ENCODE results near the gene CALHM5. TPM values are rescaled to one million over a fixed set of nuclear protein-coding genes. Genes with fewer than 3 reads are reported as not detected.

The CALHM5 gene
- total RNA-seq, 2 donors from 2014 or later: not detected

DNA sequence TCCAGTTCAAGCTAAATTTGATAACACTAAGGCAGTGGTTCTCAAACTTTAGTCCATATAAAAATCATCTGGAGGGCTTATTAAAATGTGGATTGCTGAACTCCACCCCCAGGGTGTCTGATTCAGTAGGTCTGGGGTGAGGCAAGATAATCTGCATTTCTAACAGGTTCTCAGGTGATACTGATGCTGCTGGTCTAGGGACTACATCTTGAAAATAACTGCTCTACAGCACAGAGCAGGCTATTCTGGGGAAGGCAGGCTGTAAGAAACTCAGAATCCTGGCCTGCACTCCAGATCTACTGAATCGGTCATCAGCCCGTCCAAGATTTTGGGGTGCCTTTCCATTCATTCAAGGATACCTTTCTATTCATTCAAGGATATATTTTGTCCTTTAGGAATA is 11.5 kb downstream of the CALHM5 start:
- H3K9me3 Mint-ChIP-seq: no peaks in the 10 kb centered on the region
- no peaks in the 10 kb centered on the region for H3K36me3 Mint-ChIP-seq (ENCODE audit: low read depth)
- peaks cover 8% of the 10 kb centered on the region for H3K27me3 Mint-ChIP-seq
- ATAC-seq (replicated peaks): no peak
- no peaks in the 10 kb centered on the region for H3K4me1 Mint-ChIP-seq
- H3K4me3 Mint-ChIP-seq: no peak overlapping the region
- no peak overlapping the region for H3K27ac Mint-ChIP-seq

DNA sequence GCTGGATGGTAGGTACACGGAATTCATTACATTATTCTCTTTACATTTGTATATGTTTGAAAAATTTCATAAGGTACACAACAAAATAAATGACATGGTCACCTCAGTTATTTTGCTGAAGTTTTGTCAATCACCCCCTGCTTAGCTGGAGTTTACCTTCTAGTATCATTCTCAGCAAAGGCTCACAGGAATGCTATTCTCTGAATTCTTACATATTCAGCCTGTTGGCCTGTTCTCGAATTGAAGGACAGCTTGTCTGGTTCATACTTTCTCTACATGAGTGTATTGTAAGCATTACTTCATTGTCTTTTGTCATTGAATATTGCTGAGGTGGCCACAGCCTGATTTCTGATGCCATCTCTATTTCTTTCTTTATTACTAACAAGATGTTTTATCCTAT is 12.8 kb downstream of the CALHM5 start:
- H3K27me3 Mint-ChIP-seq: peaks cover 8% of the 10 kb centered on the region
- ATAC-seq (replicated peaks): no peak
- H3K4me3 Mint-ChIP-seq: no peak overlapping the region
- no peak overlapping the region for H3K27ac Mint-ChIP-seq
- no peaks in the 10 kb centered on the region for H3K9me3 Mint-ChIP-seq
- no peaks in the 10 kb centered on the region for H3K4me1 Mint-ChIP-seq
- no peaks in the 10 kb centered on the region for H3K36me3 Mint-ChIP-seq (ENCODE audit: low read depth)

DNA sequence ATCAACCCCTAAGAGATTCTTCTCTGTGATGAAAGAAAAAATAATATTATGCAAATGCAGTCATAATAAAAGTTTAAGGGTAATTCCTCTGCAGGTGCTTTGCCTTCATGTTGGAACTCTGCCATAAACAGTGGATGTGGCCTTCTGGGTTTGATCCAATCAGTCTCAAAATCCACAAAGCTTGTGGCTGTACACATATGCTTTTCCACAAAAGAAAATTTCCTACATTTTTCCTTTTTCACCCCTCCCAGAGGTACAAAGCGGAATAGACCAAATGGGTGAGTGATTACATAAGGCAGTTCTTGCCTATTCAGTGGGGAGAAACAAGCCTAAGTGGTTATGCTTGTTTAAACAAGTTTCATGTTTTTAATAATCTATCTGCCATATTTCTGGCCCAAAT is 16.7 kb downstream of the CALHM5 start:
- no peaks in the 10 kb centered on the region for H3K9me3 Mint-ChIP-seq
- no peak overlapping the region for H3K27ac Mint-ChIP-seq
- no peak overlapping the region for H3K4me3 Mint-ChIP-seq
- peaks cover 12% of the 10 kb centered on the region for H3K27me3 Mint-ChIP-seq
- ATAC-seq (replicated peaks): no peak
- no peaks in the 10 kb centered on the region for H3K4me1 Mint-ChIP-seq
- H3K36me3 Mint-ChIP-seq (ENCODE audit: low read depth): no peaks in the 10 kb centered on the region

DNA sequence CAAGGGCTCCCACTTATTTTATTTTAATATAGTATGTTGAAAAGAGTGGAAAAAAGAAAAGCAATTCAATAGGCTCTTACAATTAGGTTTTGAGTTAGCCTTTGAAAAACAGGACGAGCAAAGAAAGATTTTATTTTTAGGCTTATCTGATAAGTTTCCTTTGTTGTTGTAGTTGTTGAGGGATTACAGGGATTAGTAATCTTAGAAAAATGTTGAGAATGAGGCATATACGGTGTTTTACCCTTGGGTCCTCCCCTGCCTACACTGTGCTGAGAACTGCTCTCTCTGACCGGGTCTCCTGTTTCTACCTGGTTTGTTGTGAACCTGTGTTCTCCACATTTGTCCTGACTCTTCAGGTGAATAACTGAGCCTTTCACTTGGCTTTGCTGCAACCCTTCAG is 17.3 kb downstream of the CALHM5 start:
- Mint-ChIP-seq H3K36me3 (ENCODE audit: low read depth) (no peaks in the 10 kb centered on the region), H3K4me1 (no peaks in the 10 kb centered on the region), H3K27me3 (peaks cover 12% of the 10 kb centered on the region), H3K27ac (no peak overlapping the region), H3K4me3 (no peak overlapping the region), H3K9me3 (no peaks in the 10 kb centered on the region)
- ATAC-seq (replicated peaks): no peak

DNA sequence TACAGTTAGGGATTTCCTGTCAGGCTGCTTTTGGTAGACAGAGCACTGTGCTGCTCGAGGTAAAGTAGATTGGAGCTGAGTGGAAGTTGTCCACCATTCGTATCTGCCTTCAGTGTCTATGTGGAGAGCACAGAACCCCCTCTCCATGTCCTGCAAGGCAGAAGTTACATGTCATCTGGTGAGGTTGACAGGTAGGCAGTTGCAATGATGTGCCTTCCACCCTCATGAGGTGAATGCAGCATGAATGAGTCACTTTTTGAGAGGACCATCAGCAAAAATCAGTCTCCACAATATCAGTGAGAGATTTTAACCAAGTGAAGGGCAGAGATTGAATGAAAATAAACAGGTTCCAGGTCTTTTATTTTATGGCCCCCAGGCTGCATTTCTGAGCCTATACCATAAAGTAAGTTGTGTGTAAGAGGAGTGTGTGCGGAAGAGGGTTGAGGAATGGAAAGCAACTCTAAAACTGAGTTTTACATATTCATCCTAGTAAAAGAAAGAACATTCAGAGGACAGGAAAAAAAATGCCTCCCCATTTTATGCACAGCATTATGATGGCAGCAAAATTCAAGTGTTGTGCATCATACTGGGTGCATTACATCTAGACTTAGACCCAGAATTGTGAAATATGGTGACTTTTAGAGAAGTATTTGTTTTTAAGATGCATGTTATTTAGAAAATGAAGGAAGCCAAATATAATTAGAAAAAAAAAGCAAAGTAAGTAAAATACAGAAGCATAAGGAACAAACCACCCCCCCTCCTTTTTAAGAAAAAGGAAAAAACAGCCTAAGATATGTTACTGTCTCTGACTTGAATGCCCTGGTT is 18.2 kb downstream of the CALHM5 start:
- Mint-ChIP-seq H3K27me3 (peaks cover 12% of the 10 kb centered on the region), H3K4me1 (no peaks in the 10 kb centered on the region), H3K9me3 (no peaks in the 10 kb centered on the region), H3K4me3 (no peak overlapping the region), H3K36me3 (ENCODE audit: low read depth) (no peaks in the 10 kb centered on the region), H3K27ac (no peak overlapping the region)
- no peak for ATAC-seq (replicated peaks)

DNA sequence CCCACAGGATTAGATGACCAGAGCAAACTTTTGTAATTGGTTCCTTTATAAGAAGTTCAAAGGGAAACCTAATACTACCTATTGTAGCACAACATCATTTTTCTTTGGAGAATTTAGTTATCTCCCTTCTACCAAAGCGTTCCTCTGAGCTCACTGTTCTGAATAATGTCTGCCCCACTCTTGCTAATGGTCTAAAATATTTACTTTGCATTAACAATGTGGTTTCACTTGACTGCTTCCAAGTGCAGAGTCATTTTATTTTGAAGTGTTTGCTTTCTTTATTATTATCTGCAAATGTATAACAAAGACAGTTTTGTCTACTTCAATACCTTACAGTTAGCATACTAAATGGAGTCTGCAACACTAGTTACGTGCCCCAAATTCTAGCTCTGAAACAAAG is 19.0 kb downstream of the CALHM5 start:
- H3K4me3 Mint-ChIP-seq: no peak overlapping the region
- peaks cover 12% of the 10 kb centered on the region for H3K27me3 Mint-ChIP-seq

DNA sequence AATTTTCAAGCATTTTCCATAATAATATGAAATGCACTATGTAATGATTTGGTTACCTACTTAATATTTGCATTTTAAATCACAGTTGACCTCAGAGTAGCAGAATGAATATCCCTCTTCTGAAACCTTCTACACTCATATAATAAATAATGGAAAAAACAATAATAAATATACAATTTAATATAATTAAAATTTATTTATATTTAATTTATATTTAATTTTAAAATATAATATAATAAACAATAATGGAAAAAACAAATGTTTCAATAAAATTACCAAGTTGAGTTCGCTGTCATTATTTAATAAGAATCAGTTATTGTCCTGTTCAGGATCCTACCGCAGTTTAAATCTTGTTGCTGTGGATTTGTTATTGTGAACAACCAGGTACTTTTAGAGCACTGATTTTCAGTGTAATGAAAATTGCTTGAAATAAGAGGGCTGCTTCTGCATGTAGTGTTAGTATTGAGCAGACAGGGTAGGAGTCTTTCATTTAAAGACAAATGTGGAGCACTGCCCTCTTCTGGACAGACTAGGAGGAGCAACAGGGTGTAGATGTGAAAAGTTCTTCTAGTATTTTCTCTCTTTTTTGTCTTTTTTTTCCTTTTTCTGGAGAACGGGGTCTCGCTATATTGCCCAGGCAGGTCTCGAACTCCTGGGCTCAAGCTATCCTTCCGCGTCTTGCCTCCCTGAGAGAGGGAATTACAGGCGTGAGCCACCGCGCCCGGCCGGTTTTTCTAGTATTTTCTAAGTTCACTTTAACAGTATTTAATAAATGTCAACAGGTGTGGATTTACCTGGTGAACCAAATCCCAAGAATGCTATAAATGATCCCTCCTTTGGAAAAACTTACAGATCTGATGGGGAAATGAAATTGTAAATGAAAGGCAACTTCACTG is 20.5 kb downstream of the CALHM5 start:
- Mint-ChIP-seq H3K9me3 (no peaks in the 10 kb centered on the region), H3K27me3 (peaks cover 12% of the 10 kb centered on the region), H3K36me3 (ENCODE audit: low read depth) (no peaks in the 10 kb centered on the region), H3K4me3 (no peak overlapping the region), H3K27ac (no peak overlapping the region), H3K4me1 (no peaks in the 10 kb centered on the region)
- peak; percentile 83 for ATAC-seq (replicated peaks)

More for the DNA sequence above, 19.0 kb downstream of the CALHM5 start:
- ATAC-seq (replicated peaks): no peak
- H3K4me1 Mint-ChIP-seq: no peaks in the 10 kb centered on the region
- H3K36me3 Mint-ChIP-seq (ENCODE audit: low read depth): no peaks in the 10 kb centered on the region
- no peak overlapping the region for H3K27ac Mint-ChIP-seq
- no peaks in the 10 kb centered on the region for H3K9me3 Mint-ChIP-seq

DNA sequence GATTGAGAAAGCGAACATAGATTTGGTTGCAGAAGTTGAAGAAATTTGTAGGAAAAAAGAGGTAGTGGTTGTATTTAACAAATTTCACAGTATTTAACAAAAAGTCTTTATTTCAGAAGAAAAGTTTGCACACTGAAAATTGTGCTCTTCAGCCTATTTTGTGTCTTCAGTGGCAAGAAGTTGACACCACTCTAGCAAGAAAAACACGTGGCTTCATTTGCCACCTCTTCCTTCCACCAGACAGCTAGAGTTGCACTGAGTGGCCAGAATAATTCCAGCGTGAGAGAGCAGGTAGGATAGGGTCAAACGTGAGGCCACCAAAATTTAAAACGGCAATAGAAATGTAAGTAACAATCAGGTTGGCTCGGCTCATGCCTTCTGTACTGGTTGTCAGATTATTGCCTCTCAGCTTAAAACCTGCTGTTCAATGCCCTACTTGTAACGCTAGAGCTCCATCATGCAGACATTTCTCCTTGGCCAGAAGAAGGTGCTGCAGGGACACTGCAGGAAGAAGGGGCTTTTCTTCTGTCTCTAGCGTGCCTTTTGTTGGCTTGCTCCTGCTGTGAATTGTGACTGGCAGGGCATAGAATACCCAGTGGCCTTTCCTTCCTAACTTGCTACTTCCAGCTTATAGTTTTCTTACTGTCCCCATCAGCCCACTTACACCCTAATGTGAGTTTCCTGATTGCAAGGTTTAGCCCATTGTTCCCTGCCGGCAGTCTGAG is 22.0 kb downstream of the CALHM5 start:
- no peak overlapping the region for H3K27ac Mint-ChIP-seq
- H3K27me3 Mint-ChIP-seq: peaks cover 6% of the 10 kb centered on the region
- H3K36me3 Mint-ChIP-seq (ENCODE audit: low read depth): no peaks in the 10 kb centered on the region

DNA sequence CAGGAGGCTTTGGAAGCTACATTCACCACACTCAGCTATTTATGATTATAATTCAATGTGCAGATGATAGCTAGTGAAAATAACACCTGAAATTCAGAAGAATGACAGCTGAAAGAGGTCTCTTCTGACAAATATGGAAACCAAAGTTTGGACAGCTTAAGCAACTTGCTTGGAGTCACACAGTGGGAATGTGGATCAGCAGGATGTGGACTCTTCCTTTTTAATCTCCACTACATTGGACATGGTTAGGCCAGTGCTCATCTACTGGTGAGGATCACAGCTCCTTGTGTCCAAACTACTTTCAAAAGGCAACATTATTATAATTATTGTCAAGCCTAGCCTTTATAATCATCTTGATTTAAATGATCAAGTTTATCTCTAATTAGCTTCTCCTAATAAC is 23.7 kb downstream of the CALHM5 start:
- H3K9me3 Mint-ChIP-seq: no peaks in the 10 kb centered on the region
- H3K27me3 Mint-ChIP-seq: peaks cover 3% of the 10 kb centered on the region
- H3K4me3 Mint-ChIP-seq: no peak overlapping the region
- H3K4me1 Mint-ChIP-seq: no peaks in the 10 kb centered on the region
- no peaks in the 10 kb centered on the region for H3K36me3 Mint-ChIP-seq (ENCODE audit: low read depth)
- H3K27ac Mint-ChIP-seq: no peak overlapping the region
- no peak for ATAC-seq (replicated peaks)

More for the DNA sequence above, 22.0 kb downstream of the CALHM5 start:
- no peak overlapping the region for H3K4me3 Mint-ChIP-seq
- H3K4me1 Mint-ChIP-seq: no peaks in the 10 kb centered on the region
- no peaks in the 10 kb centered on the region for H3K9me3 Mint-ChIP-seq
- ATAC-seq (replicated peaks): no peak

DNA sequence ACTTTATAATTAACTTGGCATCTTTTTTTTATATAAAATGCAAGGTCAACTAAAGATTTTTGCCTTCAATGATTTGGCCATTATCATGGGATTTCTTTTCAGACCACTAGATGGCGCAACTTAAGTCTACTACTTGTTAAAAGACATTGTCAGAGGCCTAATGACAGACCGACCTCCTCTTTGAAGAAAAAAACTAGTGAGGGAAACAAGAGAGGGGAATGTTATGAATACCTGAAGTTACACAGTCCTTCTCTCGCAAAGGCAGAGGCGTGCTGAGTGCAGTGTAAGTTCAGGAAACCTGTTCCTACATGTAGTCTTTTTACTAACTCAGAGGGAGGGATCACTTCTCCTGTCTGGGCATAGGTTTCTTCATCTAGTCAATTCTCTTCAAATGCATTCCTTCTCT is 24.8 kb downstream of the CALHM5 start:
- peak; percentile 53 for ATAC-seq (replicated peaks)
- Mint-ChIP-seq H3K4me3 (no peak overlapping the region), H3K27ac (no peak overlapping the region), H3K4me1 (no peaks in the 10 kb centered on the region), H3K36me3 (ENCODE audit: low read depth) (no peaks in the 10 kb centered on the region), H3K9me3 (no peaks in the 10 kb centered on the region), H3K27me3 (peaks cover 7% of the 10 kb centered on the region)

DNA sequence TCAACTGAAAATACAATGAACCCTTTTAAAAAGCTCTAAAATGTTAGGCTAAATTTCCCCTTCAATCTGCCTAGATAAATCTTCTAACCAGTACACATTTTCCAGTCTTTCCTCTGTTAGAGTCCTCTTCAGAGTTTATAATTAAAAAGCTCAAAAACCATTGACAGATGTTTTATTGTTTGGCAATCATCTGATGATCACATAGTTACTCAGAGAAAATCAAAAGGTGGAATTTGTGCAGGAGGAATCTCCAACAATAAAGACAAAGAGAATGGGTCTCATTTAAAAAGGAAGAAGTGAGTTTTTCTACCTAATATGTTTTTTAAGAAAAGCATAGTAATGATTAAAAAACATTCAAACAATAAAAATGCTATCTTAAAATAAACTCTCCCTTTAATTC is 31.0 kb downstream of the CALHM5 start:
- peaks cover 17% of the 10 kb centered on the region for H3K27me3 Mint-ChIP-seq
- H3K27ac Mint-ChIP-seq: no peak overlapping the region
- H3K4me3 Mint-ChIP-seq: no peak overlapping the region
- no peaks in the 10 kb centered on the region for H3K36me3 Mint-ChIP-seq (ENCODE audit: low read depth)
- no peak for ATAC-seq (replicated peaks)
- H3K9me3 Mint-ChIP-seq: no peaks in the 10 kb centered on the region
- no peaks in the 10 kb centered on the region for H3K4me1 Mint-ChIP-seq

DNA sequence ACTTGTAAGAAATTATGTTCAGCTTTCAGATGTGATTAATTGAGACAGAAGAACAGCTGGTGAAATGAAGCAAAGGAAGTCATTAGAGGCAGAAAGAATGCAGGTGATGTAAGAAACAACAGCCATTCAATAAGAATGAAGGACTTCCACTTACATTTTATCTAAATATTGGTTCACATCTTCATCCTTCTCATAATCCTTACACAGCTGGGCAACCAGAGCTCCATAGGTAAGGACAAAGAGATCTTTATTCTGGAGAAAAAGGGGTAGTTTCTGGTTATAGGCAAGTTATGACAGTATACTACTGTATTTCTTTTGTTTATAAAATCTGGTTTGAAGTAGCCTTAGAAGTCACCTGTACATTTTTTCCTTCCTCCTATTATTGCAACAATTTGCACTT is 31.7 kb downstream of the CALHM5 start:
- no peak overlapping the region for H3K4me3 Mint-ChIP-seq
- H3K36me3 Mint-ChIP-seq (ENCODE audit: low read depth): no peaks in the 10 kb centered on the region
- H3K4me1 Mint-ChIP-seq: no peaks in the 10 kb centered on the region
- H3K27ac Mint-ChIP-seq: no peak overlapping the region
- ATAC-seq (replicated peaks): no peak
- peaks cover 17% of the 10 kb centered on the region for H3K27me3 Mint-ChIP-seq
- H3K9me3 Mint-ChIP-seq: no peaks in the 10 kb centered on the region

DNA sequence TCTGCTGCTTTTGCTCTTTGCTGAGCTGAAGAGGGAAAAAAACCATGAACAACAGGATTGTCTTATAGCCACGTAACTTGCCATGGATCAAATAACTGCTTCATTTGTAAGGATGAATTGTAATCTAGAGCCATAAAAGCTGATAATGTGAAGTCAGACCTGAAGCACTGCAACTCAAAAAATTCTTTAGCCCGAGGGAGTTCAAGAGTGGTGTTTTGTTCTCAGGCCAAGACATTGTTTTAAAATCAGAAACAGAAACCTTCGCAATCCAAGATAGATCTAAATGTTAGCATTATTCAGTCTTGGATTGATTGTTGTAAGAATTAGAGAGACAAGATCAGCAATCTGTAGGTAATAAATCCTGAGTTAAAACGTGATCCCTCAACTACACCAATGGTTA is 34.2 kb downstream of the CALHM5 start, which contains the start of gene TRAPPC3L:
TRAPPC3L (minus strand) TSS at position 34 of the 400 bp plus-strand sequence. CDS start 170 bp downstream, outside the sequence.
- Mint-ChIP-seq H3K27me3 (peaks cover 17% of the 10 kb centered on the region), H3K27ac (no peak within 1 kb of the TSS), H3K36me3 (ENCODE audit: low read depth) (no peaks in the 10 kb centered on the region), H3K4me3 (no peak within 1 kb of the TSS), H3K9me3 (no peaks in the 10 kb centered on the region), H3K4me1 (no peaks in the 10 kb centered on the region)
- ATAC-seq (replicated peaks): no peak

DNA sequence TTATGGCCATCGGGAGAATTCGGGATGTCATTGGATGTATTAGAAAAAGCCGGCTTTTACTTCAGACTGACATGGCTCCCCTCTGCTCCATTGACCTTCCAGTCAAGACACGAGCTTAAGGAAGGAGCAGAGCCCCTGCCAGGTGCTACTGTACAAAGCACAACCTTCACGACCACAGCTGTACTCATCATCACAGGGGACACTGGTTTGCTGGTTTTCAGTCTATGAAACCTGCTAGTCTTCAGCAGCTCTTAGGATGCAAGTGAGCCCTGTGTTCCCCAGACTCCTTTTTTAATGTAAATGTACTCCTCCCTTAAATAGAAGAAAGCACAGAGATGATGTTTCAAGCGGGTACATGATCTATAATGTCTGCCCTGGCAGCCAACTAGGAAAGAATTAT is 35.9 kb downstream of the CALHM5 start:
- H3K27me3 Mint-ChIP-seq: peaks cover 18% of the 10 kb centered on the region
- H3K36me3 Mint-ChIP-seq (ENCODE audit: low read depth): no peaks in the 10 kb centered on the region
- H3K4me1 Mint-ChIP-seq: no peaks in the 10 kb centered on the region
- no peak for ATAC-seq (replicated peaks)
- H3K27ac Mint-ChIP-seq: no peak overlapping the region
- no peak overlapping the region for H3K4me3 Mint-ChIP-seq
- H3K9me3 Mint-ChIP-seq: no peaks in the 10 kb centered on the region

Data from activated T-helper 17 cell treated with anti-CD3 and anti-CD28 coated beads, Interleukin-2, amount 50 U/mL, for 72 hours (primary cell).